Measurements from ENCODE around the gene MTOR.

DNA sequence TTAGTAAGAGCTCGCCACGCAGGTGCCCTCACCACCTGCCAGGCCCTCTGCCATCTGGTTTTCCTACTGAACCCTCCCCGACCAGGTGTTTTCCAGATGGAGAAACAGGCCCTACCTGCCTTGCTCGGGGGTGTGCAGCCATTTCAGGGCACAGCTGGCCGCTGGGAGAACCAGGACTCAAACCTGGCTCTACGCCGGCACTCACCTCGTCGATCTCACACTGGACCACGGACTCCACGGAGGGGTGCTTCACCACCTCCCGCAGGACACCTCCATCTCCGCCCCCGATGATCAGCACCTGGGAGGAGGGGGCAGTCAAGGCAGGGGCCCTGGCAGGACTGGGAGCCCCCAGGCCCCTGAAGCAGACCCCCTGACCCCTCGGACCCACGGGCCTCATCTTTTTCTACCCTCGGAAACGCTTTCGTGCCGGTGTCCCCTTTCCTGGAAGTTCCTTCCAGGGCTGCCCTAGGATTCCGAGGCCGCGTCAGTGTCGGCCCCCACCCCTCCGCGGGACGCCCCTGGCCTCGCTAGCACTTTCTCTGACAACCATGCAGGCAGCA lies 203.7 kb downstream of the MTOR start:
- TF ChIP-seq, protein P1, sequence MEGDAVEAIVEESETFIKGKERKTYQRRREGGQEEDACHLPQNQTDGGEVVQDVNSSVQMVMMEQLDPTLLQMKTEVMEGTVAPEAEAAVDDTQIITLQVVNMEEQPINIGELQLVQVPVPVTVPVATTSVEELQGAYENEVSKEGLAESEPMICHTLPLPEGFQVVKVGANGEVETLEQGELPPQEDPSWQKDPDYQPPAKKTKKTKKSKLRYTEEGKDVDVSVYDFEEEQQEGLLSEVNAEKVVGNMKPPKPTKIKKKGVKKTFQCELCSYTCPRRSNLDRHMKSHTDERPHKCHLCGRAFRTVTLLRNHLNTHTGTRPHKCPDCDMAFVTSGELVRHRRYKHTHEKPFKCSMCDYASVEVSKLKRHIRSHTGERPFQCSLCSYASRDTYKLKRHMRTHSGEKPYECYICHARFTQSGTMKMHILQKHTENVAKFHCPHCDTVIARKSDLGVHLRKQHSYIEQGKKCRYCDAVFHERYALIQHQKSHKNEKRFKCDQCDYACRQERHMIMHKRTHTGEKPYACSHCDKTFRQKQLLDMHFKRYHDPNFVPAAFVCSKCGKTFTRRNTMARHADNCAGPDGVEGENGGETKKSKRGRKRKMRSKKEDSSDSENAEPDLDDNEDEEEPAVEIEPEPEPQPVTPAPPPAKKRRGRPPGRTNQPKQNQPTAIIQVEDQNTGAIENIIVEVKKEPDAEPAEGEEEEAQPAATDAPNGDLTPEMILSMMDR (IDR thresholded peaks at IDR 0.05) = no peak
- TF ChIP-seq POLR2A (IDR thresholded peaks at IDR 0.05) = no peak

All from ovary (tissue), 3 donors.